VCaP (cell line): ENCODE results near the gene GDPD1.
"Not testable (repeated sequence)": the region's sequence is repeated elsewhere in the genome, so short reads cannot be mapped to it uniquely, and the experiment has no call there.

Experiments
- H3K27ac ChIP-seq: fragments of 450-650 bp; 2 replicates; pipeline ENCODE4 v1.5.1; 2017
- TF ChIP-seq, protein P1 (sequence below): fragments of 450-650 bp; conservative IDR thresholded peaks from 2 replicates; pipeline ENCODE4 v1.5.1; 2017; ENCODE audit warnings: mild to moderate bottlenecking, moderate library complexity

The GDPD1 gene

DNA sequence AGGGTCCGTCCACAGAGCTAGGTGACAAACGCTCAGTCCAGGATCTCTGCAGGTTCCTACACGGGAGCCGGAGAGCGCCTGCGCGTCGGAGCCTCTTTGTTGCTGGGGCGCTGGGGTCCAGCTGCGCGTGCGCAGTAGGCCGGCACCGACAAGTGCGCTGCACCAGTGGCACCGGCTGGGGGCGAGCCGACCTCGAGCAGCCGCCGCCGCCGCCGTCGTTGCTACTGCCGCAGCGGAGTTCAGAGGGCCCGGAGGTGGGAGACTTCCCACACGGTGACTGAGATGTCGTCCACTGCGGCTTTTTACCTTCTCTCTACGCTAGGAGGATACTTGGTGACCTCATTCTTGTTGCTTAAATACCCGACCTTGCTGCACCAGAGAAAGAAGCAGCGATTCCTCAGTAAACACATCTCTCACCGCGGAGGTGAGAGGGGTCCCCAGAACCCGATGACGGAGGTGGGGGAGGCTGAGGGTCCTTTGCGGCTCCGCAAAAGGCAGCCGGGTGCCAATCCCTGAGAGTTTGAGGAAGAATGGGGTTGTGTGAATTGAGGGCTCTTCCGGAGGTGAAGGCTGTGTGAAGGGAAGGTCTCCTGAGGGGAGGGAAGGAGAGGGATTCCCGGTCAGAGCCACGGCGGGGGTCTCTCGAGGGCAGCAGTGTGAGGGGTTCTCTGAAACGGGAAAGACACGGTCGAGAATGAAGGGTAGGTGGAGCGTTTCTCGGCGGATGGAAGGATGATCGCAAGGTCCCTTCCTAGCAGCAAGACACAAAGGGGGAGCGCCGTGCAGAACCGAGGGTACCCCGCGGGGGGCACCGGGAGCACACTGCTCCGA, at the start of gene GDPD1:
GDPD1 (plus strand) TSS at position 184 of the 831 bp plus-strand sequence; CDS start at position 283, 99 bp downstream.
- TF ChIP-seq, protein P1, sequence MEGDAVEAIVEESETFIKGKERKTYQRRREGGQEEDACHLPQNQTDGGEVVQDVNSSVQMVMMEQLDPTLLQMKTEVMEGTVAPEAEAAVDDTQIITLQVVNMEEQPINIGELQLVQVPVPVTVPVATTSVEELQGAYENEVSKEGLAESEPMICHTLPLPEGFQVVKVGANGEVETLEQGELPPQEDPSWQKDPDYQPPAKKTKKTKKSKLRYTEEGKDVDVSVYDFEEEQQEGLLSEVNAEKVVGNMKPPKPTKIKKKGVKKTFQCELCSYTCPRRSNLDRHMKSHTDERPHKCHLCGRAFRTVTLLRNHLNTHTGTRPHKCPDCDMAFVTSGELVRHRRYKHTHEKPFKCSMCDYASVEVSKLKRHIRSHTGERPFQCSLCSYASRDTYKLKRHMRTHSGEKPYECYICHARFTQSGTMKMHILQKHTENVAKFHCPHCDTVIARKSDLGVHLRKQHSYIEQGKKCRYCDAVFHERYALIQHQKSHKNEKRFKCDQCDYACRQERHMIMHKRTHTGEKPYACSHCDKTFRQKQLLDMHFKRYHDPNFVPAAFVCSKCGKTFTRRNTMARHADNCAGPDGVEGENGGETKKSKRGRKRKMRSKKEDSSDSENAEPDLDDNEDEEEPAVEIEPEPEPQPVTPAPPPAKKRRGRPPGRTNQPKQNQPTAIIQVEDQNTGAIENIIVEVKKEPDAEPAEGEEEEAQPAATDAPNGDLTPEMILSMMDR = peak; percentile 86
- H3K27ac ChIP-seq = peak within 1 kb of the TSS; percentile 97

- TF ChIP-seq, protein P1 = no peak
- H3K27ac ChIP-seq = no peak overlapping the region
These were observed 47.8 kb upstream of the GDPD1 start for GRCh38 chr17:59172436-59173004.

GRCh38 chr17:59174671-59175070, 45.6 kb upstream of the GDPD1 start:
- TF ChIP-seq, protein P1 = no peak
- H3K27ac ChIP-seq = no peak overlapping the region

DNA sequence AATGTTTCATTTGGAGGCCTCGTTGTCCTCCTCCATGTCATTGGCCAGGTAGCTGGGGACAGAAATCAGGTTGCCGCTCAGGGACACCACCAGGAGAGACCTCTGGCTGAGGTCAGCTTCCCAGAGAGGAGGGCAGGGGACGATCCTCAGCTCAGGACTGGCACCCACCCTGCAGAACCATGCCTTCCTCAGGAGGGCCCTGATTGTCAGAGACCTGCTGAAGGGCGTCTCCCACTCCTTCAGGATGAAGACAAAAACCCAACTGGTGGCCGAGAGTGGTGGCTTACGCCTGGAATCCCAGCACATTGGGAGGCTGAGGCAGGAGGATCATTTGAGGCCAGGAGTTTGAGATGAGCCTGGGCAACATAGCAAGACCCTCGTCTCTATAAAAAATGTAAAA, 45.2 kb upstream of the GDPD1 start:
- no peak overlapping the region for H3K27ac ChIP-seq
- TF ChIP-seq, protein P1 = no peak

DNA sequence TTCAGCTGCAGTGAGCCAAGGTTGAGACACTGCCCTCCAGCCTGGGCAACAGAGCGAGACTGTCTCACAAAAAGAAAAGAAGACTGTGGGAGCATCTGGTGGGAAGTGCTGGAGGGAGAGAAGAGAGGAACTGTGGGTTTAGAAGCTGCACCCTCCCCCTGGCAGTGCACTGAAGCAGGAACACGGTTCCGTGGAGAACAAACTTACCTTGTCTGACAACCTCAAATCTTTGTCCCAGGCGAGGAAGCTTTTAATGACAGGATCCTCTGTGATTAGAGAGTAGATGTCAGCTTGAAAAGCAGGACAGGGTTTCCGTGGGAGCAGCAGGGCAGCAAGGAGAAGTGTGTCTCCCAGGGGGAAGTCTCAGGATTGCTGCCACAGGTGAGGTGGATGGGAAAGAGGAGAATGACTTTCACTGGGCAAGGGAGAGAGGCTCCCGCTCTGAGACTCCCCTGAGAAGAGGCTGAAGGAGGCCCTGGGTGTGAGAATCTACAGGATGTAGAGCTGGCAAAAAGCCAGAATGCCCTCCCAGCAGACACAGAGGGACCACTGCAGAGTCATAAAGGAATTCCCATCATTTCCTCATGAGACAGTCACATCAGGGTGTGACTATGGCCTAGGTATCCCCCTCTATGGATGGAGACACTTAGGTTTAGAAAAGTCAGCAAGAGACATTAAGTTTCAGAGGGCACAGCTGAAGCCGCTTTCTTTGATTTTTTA, 41.9 kb upstream of the GDPD1 start:
- no peak overlapping the region for H3K27ac ChIP-seq
- TF ChIP-seq, protein P1 = no peak

DNA sequence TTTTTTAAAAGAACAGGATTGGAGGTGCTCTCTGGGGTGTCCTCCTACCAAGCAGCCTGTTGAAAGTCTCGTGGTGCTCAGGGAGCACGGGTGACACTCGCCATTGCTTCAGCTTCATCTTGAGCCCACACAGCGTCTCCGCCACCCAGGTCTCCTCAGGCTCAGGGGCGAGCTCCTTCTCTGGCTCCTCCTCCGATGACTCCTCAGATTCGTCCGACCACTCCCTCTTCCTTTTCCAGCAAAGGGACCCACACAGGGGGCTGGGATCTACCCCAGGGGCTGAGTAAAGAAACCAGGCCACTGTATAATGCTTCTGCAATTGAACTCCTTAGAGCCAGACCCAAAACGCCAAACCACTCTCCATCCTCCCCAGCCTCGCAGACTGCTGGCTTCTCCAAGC, 40.7 kb upstream of the GDPD1 start:
- not testable (repeated sequence) for H3K27ac ChIP-seq

GRCh38 chr17:59180626-59181025, 39.7 kb upstream of the GDPD1 start:
- TF ChIP-seq, protein P1 = no peak
- no peak overlapping the region for H3K27ac ChIP-seq

GRCh38 chr17:59181481-59181880, 38.8 kb upstream of the GDPD1 start:
- TF ChIP-seq, protein P1 = no peak
- H3K27ac ChIP-seq = no peak overlapping the region
